ENCODE measurements around the gene ABLIM2.

The ABLIM2 gene

GRCh38 chr4:8015512-8015911, 143.1 kb downstream of the ABLIM2 start:
- peaks cover 12% of the 10 kb centered on the region for H3K4me1 ChIP-seq (ENCODE audit: control insufficient read depth, insufficient read depth, low read length)
- no peaks in the 10 kb centered on the region for H3K36me3 ChIP-seq (ENCODE audit: control insufficient read depth, insufficient read depth, low read length)
- no peak overlapping the region for H3K9ac ChIP-seq (ENCODE audit: low read length)
- no peak overlapping the region for H3K4me3 ChIP-seq (ENCODE audit: low read length)
- H3K9me3 ChIP-seq (ENCODE audit: control insufficient read depth, low read length): no peaks in the 10 kb centered on the region
- H3K27me3 ChIP-seq (ENCODE audit: control insufficient read depth, insufficient read depth, low read length): no peaks in the 10 kb centered on the region

GRCh38 chr4:8013976-8014726, 144.5 kb downstream of the ABLIM2 start:
- no peaks in the 10 kb centered on the region for H3K36me3 ChIP-seq (ENCODE audit: control insufficient read depth, insufficient read depth, low read length)
- H3K9me3 ChIP-seq (ENCODE audit: control insufficient read depth, low read length): no peaks in the 10 kb centered on the region
- no peak overlapping the region for H3K4me3 ChIP-seq (ENCODE audit: low read length)
- H3K27me3 ChIP-seq (ENCODE audit: control insufficient read depth, insufficient read depth, low read length): no peaks in the 10 kb centered on the region
- peaks cover 10% of the 10 kb centered on the region for H3K4me1 ChIP-seq (ENCODE audit: control insufficient read depth, insufficient read depth, low read length)
- no peak overlapping the region for H3K9ac ChIP-seq (ENCODE audit: low read length)

DNA sequence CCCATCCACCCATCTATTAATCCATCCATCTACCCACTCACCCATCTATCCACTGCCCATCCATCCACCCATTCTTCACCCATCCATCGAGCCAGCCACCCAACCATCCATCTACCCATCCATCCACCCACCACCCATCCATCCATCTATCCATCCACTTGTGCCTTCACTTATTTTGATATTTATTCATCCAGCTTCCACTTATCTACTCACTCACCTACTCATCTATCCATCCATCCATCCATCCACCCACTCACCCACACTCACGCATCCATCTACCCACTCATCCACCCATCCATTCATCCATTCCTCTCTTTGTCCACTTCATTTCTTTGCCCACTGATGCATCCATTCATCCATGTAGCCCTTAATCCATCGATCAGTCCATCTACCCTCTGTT, 146.1 kb downstream of the ABLIM2 start:
- Histone ChIP-seq H3K27me3 (ENCODE audit: control insufficient read depth, insufficient read depth, low read length) (no peaks in the 10 kb centered on the region), H3K9me3 (ENCODE audit: control insufficient read depth, low read length) (no peaks in the 10 kb centered on the region), H3K4me1 (ENCODE audit: control insufficient read depth, insufficient read depth, low read length) (peaks cover 10% of the 10 kb centered on the region), H3K4me3 (ENCODE audit: low read length) (no peak overlapping the region), H3K9ac (ENCODE audit: low read length) (no peak overlapping the region), H3K36me3 (ENCODE audit: control insufficient read depth, insufficient read depth, low read length) (no peaks in the 10 kb centered on the region)

- Histone ChIP-seq H3K4me1 (ENCODE audit: control insufficient read depth, insufficient read depth, low read length) (peaks cover 10% of the 10 kb centered on the region), H3K4me3 (ENCODE audit: low read length) (no peak overlapping the region), H3K36me3 (ENCODE audit: control insufficient read depth, insufficient read depth, low read length) (no peaks in the 10 kb centered on the region), H3K9ac (ENCODE audit: low read length) (no peak overlapping the region), H3K9me3 (ENCODE audit: control insufficient read depth, low read length) (no peaks in the 10 kb centered on the region), H3K27me3 (ENCODE audit: control insufficient read depth, insufficient read depth, low read length) (no peaks in the 10 kb centered on the region)
Measured at GRCh38 chr4:8010618-8011017, 148.0 kb downstream of the ABLIM2 start.

DNA sequence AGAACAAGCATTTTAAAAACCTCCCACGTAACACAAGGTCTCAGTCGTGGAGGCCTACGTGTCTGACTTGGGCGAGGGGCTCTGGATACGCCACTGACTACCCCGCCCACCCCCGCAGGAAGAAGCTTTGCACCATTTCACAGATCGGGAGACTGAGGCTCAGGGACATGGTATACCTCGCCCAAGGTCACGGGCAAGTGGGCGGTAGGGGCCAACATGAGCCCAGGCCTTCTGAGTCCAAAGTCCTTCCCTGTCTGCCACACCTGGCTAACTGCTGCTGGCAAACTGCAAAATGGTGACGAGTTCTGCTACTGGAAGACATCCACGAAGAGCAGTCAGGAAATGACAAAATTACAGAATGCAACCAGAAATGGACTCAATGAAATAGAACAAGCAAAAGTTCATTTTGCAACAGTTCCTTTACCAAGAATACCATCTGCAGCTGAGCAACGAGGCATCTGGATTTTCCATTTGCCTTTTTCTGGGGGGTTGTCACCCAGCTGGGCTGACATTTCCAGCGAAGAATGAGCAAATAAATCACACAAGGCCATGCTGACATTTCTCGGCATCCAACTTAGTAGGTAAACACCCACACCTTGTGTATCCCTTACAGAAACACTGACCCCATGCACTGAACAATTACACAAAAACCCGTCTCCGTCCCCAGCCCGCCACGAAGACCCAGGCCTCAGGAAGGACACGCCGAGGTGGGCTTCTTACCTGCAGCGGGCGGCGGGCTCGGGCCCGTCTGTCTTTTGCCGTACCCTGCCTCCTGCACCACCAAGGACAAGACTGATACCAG, 148.7 kb downstream of the ABLIM2 start:
- H3K4me1 ChIP-seq (ENCODE audit: control insufficient read depth, insufficient read depth, low read length): peaks cover 10% of the 10 kb centered on the region
- H3K27me3 ChIP-seq (ENCODE audit: control insufficient read depth, insufficient read depth, low read length): no peaks in the 10 kb centered on the region
- no peaks in the 10 kb centered on the region for H3K9me3 ChIP-seq (ENCODE audit: control insufficient read depth, low read length)
- H3K4me3 ChIP-seq (ENCODE audit: low read length): no peak overlapping the region
- H3K36me3 ChIP-seq (ENCODE audit: control insufficient read depth, insufficient read depth, low read length): no peaks in the 10 kb centered on the region
- H3K9ac ChIP-seq (ENCODE audit: low read length): no peak overlapping the region

DNA sequence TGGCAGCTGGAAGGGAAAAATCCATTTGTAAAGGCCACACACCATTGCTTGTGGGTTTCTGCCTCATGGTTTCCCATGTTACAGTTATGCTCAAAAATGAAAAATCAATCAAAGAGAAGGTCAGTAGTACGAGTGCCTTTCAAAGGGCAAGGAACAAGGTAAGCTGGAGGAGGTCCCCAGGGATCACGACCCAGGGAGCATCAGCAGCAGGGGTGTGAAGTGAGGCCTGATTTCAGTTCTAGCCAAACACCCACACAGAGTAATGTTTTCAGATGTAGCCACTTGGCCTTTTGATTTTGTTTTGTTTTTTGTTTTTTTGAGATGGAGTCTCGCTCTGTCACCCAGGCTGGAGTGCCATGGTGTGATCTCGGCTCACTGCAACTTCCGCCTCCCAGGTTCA, 149.5 kb downstream of the ABLIM2 start:
- Histone ChIP-seq H3K36me3 (ENCODE audit: control insufficient read depth, insufficient read depth, low read length) (no peaks in the 10 kb centered on the region), H3K4me1 (ENCODE audit: control insufficient read depth, insufficient read depth, low read length) (peaks cover 10% of the 10 kb centered on the region), H3K9me3 (ENCODE audit: control insufficient read depth, low read length) (no peaks in the 10 kb centered on the region), H3K4me3 (ENCODE audit: low read length) (no peak overlapping the region), H3K9ac (ENCODE audit: low read length) (no peak overlapping the region), H3K27me3 (ENCODE audit: control insufficient read depth, insufficient read depth, low read length) (no peaks in the 10 kb centered on the region)

DNA sequence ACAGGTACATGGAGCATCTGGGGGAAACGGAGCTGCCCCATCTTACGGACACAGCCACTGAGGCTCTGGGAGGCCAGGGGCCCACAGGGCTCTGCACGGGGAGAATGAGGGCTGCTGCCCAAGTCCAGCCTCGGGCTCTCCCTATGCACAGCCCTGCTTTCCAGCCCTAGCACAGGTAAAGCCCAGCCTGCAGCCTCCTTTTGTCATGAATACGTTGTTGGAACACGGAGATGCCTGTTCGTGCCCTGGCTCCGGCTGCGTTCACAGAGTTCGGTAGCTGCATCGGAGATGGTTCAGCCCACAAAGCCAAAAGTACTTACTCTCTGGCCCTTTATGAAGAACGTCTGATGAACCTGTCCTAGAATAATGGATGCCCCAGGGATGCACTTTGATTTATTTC, 150.2 kb downstream of the ABLIM2 start:
- Histone ChIP-seq H3K4me1 (ENCODE audit: control insufficient read depth, insufficient read depth, low read length) (peaks cover 10% of the 10 kb centered on the region), H3K4me3 (ENCODE audit: low read length) (no peak overlapping the region), H3K27me3 (ENCODE audit: control insufficient read depth, insufficient read depth, low read length) (no peaks in the 10 kb centered on the region), H3K9ac (ENCODE audit: low read length) (no peak overlapping the region), H3K36me3 (ENCODE audit: control insufficient read depth, insufficient read depth, low read length) (no peaks in the 10 kb centered on the region), H3K9me3 (ENCODE audit: control insufficient read depth, low read length) (no peaks in the 10 kb centered on the region)

DNA sequence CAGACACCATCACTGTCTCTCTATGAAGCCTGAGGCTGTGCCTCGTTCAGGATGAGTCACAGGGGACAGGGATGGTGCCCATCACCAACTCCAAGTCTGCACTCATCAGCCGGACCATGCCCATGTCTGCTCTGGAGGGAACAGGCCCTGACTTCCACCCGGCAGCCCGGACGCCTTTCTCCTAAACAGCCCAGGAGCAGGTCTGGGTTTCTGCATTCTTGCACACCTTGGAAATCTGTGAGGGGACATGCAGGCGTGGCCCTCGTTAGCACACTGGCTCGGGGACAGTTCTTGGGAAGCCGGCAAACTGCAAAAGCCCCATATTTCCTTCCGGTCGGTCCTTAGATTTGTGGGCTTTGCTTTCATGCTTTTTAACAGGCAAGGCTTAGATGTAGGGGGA, 151.0 kb downstream of the ABLIM2 start:
- no peaks in the 10 kb centered on the region for H3K9me3 ChIP-seq (ENCODE audit: control insufficient read depth, low read length)
- H3K27me3 ChIP-seq (ENCODE audit: control insufficient read depth, insufficient read depth, low read length): no peaks in the 10 kb centered on the region
- no peak overlapping the region for H3K4me3 ChIP-seq (ENCODE audit: low read length)
- no peaks in the 10 kb centered on the region for H3K36me3 ChIP-seq (ENCODE audit: control insufficient read depth, insufficient read depth, low read length)
- H3K4me1 ChIP-seq (ENCODE audit: control insufficient read depth, insufficient read depth, low read length): peaks cover 10% of the 10 kb centered on the region
- H3K9ac ChIP-seq (ENCODE audit: low read length): no peak overlapping the region

DNA sequence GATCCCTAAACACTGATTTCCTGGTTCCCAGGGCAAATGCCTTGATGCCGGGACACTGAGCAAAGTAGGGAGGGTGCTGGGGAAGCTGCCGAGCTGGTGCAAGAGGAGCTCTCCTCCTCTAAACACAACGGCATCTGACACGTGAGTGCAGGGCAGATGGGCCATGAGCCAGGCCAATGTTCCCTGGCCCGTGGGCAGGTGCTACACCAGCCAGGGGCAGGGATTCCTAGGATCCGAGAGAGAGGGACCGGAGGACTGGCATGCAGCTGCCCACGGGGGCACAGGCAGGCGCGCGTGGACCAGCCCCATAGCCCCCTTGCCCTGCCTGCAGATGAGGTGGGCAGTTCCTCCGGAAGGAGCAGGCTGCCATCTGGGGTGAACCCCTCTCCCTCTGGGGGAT, 152.1 kb downstream of the ABLIM2 start:
- no peaks in the 10 kb centered on the region for H3K36me3 ChIP-seq (ENCODE audit: control insufficient read depth, insufficient read depth, low read length)
- H3K27me3 ChIP-seq (ENCODE audit: control insufficient read depth, insufficient read depth, low read length): no peaks in the 10 kb centered on the region
- no peak overlapping the region for H3K4me3 ChIP-seq (ENCODE audit: low read length)
- no peaks in the 10 kb centered on the region for H3K9me3 ChIP-seq (ENCODE audit: control insufficient read depth, low read length)
- peaks cover 10% of the 10 kb centered on the region for H3K4me1 ChIP-seq (ENCODE audit: control insufficient read depth, insufficient read depth, low read length)
- no peak overlapping the region for H3K9ac ChIP-seq (ENCODE audit: low read length)

- Histone ChIP-seq H3K27me3 (ENCODE audit: control insufficient read depth, insufficient read depth, low read length) (no peaks in the 10 kb centered on the region), H3K9me3 (ENCODE audit: control insufficient read depth, low read length) (no peaks in the 10 kb centered on the region), H3K4me3 (ENCODE audit: low read length) (no peak overlapping the region), H3K36me3 (ENCODE audit: control insufficient read depth, insufficient read depth, low read length) (no peaks in the 10 kb centered on the region), H3K9ac (ENCODE audit: low read length) (no peak overlapping the region), H3K4me1 (ENCODE audit: control insufficient read depth, insufficient read depth, low read length) (peaks cover 10% of the 10 kb centered on the region)
Measured at GRCh38 chr4:8005814-8006215, 152.8 kb downstream of the ABLIM2 start.

DNA sequence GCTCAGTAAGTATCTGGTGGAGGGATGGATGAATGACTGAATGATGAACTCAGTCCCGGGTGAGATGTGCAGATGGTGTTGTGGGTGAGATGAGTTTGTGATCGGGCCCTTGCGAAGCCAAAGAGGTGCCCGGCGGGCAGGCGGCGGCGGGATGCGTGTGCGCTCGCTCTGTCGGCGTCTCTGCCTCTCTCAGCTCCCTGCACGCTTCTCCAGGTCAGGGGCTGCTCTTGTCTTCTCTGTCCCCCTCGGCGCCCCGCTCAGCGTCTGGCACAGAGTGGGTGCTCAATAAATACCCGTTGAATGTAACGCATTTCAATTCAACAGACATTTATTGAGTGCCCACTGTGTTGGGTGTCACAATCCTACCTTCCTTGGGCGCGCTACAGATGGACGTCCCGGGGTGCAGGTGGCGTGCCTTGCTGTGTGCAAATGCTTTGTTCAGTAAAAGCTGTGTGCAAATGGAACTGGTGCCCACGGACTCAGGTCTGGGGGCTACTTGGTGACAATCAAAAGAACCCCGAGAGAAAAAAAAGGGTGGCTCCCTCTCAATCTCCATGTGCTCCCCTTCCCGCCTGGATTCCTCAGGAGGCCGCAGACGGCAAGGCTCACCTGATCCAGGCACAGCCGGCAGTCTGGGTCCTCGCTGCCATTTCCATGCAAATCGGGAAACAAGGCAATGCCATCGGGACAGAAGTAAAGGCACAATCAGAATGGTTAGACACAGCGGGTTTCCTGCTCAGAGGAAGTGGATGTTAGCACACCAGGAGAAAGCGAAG, 153.4 kb downstream of the ABLIM2 start:
- H3K4me1 ChIP-seq (ENCODE audit: control insufficient read depth, insufficient read depth, low read length): peaks cover 7% of the 10 kb centered on the region
- no peak overlapping the region for H3K4me3 ChIP-seq (ENCODE audit: low read length)
- no peaks in the 10 kb centered on the region for H3K36me3 ChIP-seq (ENCODE audit: control insufficient read depth, insufficient read depth, low read length)
- H3K9me3 ChIP-seq (ENCODE audit: control insufficient read depth, low read length): no peaks in the 10 kb centered on the region
- H3K27me3 ChIP-seq (ENCODE audit: control insufficient read depth, insufficient read depth, low read length): no peaks in the 10 kb centered on the region
- no peak overlapping the region for H3K9ac ChIP-seq (ENCODE audit: low read length)

GRCh38 chr4:8004066-8004465, 154.5 kb downstream of the ABLIM2 start:
- no peaks in the 10 kb centered on the region for H3K4me1 ChIP-seq (ENCODE audit: control insufficient read depth, insufficient read depth, low read length)
- H3K4me3 ChIP-seq (ENCODE audit: low read length): no peak overlapping the region
- no peaks in the 10 kb centered on the region for H3K27me3 ChIP-seq (ENCODE audit: control insufficient read depth, insufficient read depth, low read length)
- H3K9me3 ChIP-seq (ENCODE audit: control insufficient read depth, low read length): no peaks in the 10 kb centered on the region
- H3K36me3 ChIP-seq (ENCODE audit: control insufficient read depth, insufficient read depth, low read length): no peaks in the 10 kb centered on the region
- H3K9ac ChIP-seq (ENCODE audit: low read length): no peak overlapping the region
